HG03039 (cell line): Measurements from ENCODE around the gene PRSS53.
"Not testable (repeated sequence)": the region's sequence is repeated elsewhere in the genome, so short reads cannot be mapped to it uniquely, and the experiment has no call there.

Source experiments
- ATAC-seq: cut with Tn5 transposase; IDR thresholded peaks from one replicate; pipeline ENCODE4 v1.9.1; 2021; ENCODE audit warnings: mild to moderate bottlenecking, moderate library complexity; ENCODE audit not compliant: unreplicated experiment

PRSS53 gene

GRCh38 chr16:31088459-31089183 lies at the start of gene PRSS53:
PRSS53 (minus strand) TSS chr16:31088943; CDS start chr16:31088809, 134 bp downstream.
- no peak for ATAC-seq

GRCh38 chr16:31136822-31137499 lies 48.2 kb upstream of the PRSS53 start:
- ATAC-seq, result not testable (repeated sequence)

- ATAC-seq, result no peak
Observed at GRCh38 chr16:31136287-31136662, 47.5 kb upstream of the PRSS53 start.

- ATAC-seq, result no peak
Observed at GRCh38 chr16:31135535-31136286, 47.0 kb upstream of the PRSS53 start, which contains the start of gene PRSS8. PRSS8 (minus strand) TSS chr16:31135727; CDS start chr16:31135498, 229 bp downstream.

GRCh38 chr16:31134625-31135534 lies 46.1 kb upstream of the PRSS53 start:
- ATAC-seq, result no peak

GRCh38 chr16:31134091-31134571 lies 45.4 kb upstream of the PRSS53 start:
- ATAC-seq, result no peak

GRCh38 chr16:31133046-31133501 lies 44.3 kb upstream of the PRSS53 start:
- no peak for ATAC-seq

GRCh38 chr16:31132303-31132979 lies 43.7 kb upstream of the PRSS53 start:
- no peak for ATAC-seq

- ATAC-seq, result no peak
Observed at GRCh38 chr16:31131841-31132271, 43.1 kb upstream of the PRSS53 start.

GRCh38 chr16:31131416-31131815 lies 42.7 kb upstream of the PRSS53 start:
- ATAC-seq, result no peak

GRCh38 chr16:31130899-31131298 lies 42.2 kb upstream of the PRSS53 start:
- ATAC-seq, result no peak

GRCh38 chr16:31130336-31130891 lies 41.7 kb upstream of the PRSS53 start:
- no peak for ATAC-seq

- no peak for ATAC-seq
Observed at GRCh38 chr16:31129568-31130335, 41.0 kb upstream of the PRSS53 start.

- no peak for ATAC-seq
Observed at GRCh38 chr16:31128711-31129567, 40.2 kb upstream of the PRSS53 start.

GRCh38 chr16:31127182-31127581 lies 38.4 kb upstream of the PRSS53 start:
- no peak for ATAC-seq

GRCh38 chr16:31125844-31126243 lies 37.1 kb upstream of the PRSS53 start:
- no peak for ATAC-seq

- no peak for ATAC-seq
Observed at GRCh38 chr16:31120129-31120528, 31.4 kb upstream of the PRSS53 start.
